Measurements from ENCODE around the gene CA10.
A peak's percentile ranks its signal among the peaks of the same experiment; 100 is the strongest.

Gene CA10

GRCh38 chr17:52124561-52124960 lies 34.0 kb downstream of the CA10 start:
- Mint-ChIP-seq H3K36me3 (ENCODE audit: low read depth) (no peaks in the 10 kb centered on the region), H3K4me3 (no peak overlapping the region), H3K27ac (no peak overlapping the region), H3K4me1 (ENCODE audit: low read depth) (no peaks in the 10 kb centered on the region), H3K9me3 (no peaks in the 10 kb centered on the region), H3K27me3 (no peaks in the 10 kb centered on the region)
- DNase-seq: no peak

DNA sequence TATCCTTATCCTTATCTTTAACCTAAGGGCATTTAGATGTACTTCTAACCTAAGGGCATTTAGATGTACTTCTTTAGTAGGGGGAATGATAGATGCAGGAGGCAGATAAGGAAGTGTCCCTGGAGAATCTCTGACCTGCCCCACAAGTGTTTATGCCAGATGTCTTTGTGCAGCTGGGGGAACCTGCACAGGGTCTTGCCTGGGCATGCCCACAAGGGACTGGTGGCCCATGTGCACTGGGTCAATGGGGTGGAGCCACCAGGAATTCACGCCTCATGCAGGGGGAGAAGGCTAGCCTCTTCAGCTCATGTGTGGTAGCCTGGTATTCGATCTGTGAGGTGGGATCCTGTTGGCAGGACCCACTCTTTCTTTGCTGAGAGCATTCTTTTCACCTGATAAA lies 38.0 kb downstream of the CA10 start:
- H3K36me3 Mint-ChIP-seq (ENCODE audit: low read depth): no peaks in the 10 kb centered on the region
- H3K9me3 Mint-ChIP-seq: peaks cover 4% of the 10 kb centered on the region
- H3K27me3 Mint-ChIP-seq: peaks cover 3% of the 10 kb centered on the region
- H3K4me3 Mint-ChIP-seq: no peak overlapping the region
- no peak for DNase-seq
- no peak overlapping the region for H3K27ac Mint-ChIP-seq
- no peaks in the 10 kb centered on the region for H3K4me1 Mint-ChIP-seq (ENCODE audit: low read depth)

DNA sequence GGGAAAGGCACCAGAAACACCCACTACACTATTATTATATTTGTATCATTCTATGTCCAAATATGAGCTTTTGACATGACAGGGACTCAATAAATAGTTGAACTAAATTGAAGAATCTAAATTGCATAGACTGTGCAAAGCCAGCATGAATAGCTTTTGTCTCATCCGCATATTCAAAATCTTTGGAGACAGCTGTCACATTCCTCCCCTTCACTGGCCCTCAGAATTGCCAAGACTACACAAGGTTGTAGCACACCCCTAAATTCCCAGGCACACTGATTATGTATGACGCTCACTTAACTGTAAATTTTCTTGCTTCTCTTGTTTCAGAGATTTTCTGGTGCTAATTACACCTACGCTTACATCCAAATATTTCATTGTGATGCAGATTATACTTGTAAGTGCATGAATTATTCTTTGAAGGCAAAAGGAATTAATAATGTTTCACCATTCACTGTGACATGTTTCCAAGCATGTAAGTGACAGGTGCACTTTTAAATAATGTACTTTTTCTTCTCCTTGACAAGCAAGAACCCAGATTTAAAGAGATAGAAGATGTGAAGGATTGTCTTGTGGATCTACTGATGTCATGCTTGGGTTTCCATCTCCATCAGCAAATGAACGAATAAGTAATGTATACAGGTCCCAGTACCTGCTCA lies 47.5 kb downstream of the CA10 start:
- no peaks in the 10 kb centered on the region for H3K4me1 Mint-ChIP-seq (ENCODE audit: low read depth)
- H3K4me3 Mint-ChIP-seq: no peak overlapping the region

DNA sequence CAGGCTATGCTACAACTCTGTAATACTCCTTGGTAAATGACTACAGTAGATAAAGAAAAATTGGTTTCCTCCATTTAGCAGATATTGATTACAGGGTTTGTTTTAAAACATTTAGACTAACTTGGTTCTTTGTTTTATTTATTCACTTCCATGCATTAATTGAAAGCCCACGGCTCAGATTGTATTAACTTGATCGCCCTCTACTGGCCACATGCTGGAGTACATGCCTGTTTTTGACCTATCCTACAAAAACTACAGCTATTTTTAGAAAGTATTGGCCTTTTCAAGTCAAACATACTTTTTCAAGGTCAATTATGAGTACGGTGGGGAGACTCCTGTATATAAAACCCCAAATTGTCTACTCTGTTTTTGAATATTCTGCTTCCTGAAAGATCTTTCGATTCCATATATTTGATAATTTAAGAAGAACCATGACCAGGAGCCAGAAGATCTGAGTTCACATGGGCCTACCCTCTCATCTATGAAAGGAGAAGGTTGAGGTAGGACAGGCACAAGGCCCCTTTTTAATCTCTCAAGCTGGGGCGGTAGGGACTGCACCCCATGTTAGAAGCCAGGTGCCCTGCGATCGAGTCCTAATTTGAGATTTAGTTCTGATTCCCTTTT lies 51.8 kb downstream of the CA10 start:
- H3K36me3 Mint-ChIP-seq (ENCODE audit: low read depth): no peaks in the 10 kb centered on the region
- no peak overlapping the region for H3K27ac Mint-ChIP-seq
- DNase-seq: peak; percentile 34
- H3K4me1 Mint-ChIP-seq (ENCODE audit: low read depth): no peaks in the 10 kb centered on the region
- peaks cover 14% of the 10 kb centered on the region for H3K27me3 Mint-ChIP-seq
- no peak overlapping the region for H3K4me3 Mint-ChIP-seq
- no peaks in the 10 kb centered on the region for H3K9me3 Mint-ChIP-seq

More for the DNA sequence above, 47.5 kb downstream of the CA10 start:
- Mint-ChIP-seq H3K27me3 (peaks cover 14% of the 10 kb centered on the region), H3K27ac (no peak overlapping the region), H3K36me3 (ENCODE audit: low read depth) (no peaks in the 10 kb centered on the region), H3K9me3 (no peaks in the 10 kb centered on the region)
- no peak for DNase-seq

GRCh38 chr17:52106072-52106471 lies 52.4 kb downstream of the CA10 start:
- H3K36me3 Mint-ChIP-seq (ENCODE audit: low read depth): no peaks in the 10 kb centered on the region
- DNase-seq: no peak
- no peak overlapping the region for H3K4me3 Mint-ChIP-seq
- no peaks in the 10 kb centered on the region for H3K9me3 Mint-ChIP-seq
- H3K27ac Mint-ChIP-seq: no peak overlapping the region
- peaks cover 12% of the 10 kb centered on the region for H3K27me3 Mint-ChIP-seq
- H3K4me1 Mint-ChIP-seq (ENCODE audit: low read depth): no peaks in the 10 kb centered on the region

- no peak for DNase-seq
- Mint-ChIP-seq H3K4me3 (no peak overlapping the region), H3K27ac (no peak overlapping the region), H3K9me3 (no peaks in the 10 kb centered on the region), H3K36me3 (ENCODE audit: low read depth) (no peaks in the 10 kb centered on the region), H3K4me1 (ENCODE audit: low read depth) (no peaks in the 10 kb centered on the region), H3K27me3 (peaks cover 10% of the 10 kb centered on the region)
Measured at GRCh38 chr17:52105591-52105990, 52.9 kb downstream of the CA10 start.

- no peak for DNase-seq
- Mint-ChIP-seq H3K4me1 (ENCODE audit: low read depth) (no peaks in the 10 kb centered on the region), H3K27me3 (peaks cover 3% of the 10 kb centered on the region), H3K27ac (no peak overlapping the region), H3K36me3 (ENCODE audit: low read depth) (no peaks in the 10 kb centered on the region), H3K9me3 (no peaks in the 10 kb centered on the region), H3K4me3 (no peak overlapping the region)
Measured at GRCh38 chr17:52096056-52096455, 62.5 kb downstream of the CA10 start.

DNA sequence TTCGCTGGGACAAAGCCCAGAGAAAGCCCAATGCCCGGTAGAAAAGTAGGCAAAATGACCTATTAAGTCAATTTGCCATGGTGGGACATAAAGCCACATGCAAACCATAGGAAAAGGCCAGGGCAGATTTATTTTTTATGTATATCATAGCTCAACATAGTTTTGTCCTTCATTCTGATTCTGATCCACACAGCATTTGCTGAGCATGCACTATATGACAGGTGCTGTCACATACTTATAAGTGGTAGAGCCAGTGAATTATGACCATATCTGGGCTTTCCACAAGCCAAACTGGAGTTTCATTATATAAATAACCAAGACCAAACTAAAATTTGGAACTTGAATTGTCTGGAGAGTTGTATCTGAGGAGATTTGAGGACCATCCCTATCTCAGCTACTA lies 74.3 kb downstream of the CA10 start:
- H3K9me3 Mint-ChIP-seq: peaks cover 2% of the 10 kb centered on the region
- H3K4me3 Mint-ChIP-seq: no peak overlapping the region
- no peak for DNase-seq
- H3K27me3 Mint-ChIP-seq: no peaks in the 10 kb centered on the region
- no peaks in the 10 kb centered on the region for H3K36me3 Mint-ChIP-seq (ENCODE audit: low read depth)
- H3K27ac Mint-ChIP-seq: no peak overlapping the region
- no peaks in the 10 kb centered on the region for H3K4me1 Mint-ChIP-seq (ENCODE audit: low read depth)

GRCh38 chr17:52079496-52079895 lies 79.0 kb downstream of the CA10 start:
- Mint-ChIP-seq H3K36me3 (ENCODE audit: low read depth) (no peaks in the 10 kb centered on the region), H3K27ac (no peak overlapping the region), H3K4me3 (no peak overlapping the region), H3K4me1 (ENCODE audit: low read depth) (no peaks in the 10 kb centered on the region), H3K9me3 (peaks cover 2% of the 10 kb centered on the region), H3K27me3 (no peaks in the 10 kb centered on the region)
- DNase-seq: no peak

DNA sequence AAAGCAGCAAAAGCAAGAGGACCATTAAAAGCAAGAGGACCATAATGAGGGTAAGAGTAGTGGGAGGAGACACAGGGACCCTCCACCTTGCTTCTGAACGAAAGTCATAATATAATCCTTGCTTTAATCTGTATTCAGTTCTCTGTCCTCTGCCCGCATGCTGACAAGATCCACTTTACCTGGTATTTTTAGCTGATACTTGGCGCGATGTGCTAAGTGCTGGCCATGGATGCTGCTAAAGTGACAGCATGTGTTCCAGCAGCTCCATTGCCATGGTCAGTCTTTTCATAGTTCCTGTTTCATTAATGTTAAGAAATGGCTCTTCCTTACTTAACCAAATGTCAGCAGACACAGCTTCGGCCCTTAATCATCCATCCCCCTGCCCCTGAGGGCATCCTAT lies 86.8 kb downstream of the CA10 start:
- DNase-seq: no peak
- Mint-ChIP-seq H3K27me3 (peaks cover 4% of the 10 kb centered on the region), H3K4me3 (no peak overlapping the region), H3K36me3 (ENCODE audit: low read depth) (no peaks in the 10 kb centered on the region), H3K4me1 (ENCODE audit: low read depth) (no peaks in the 10 kb centered on the region), H3K27ac (no peak overlapping the region), H3K9me3 (no peaks in the 10 kb centered on the region)

GRCh38 chr17:52064791-52065211 lies 93.7 kb downstream of the CA10 start:
- no peaks in the 10 kb centered on the region for H3K4me1 Mint-ChIP-seq (ENCODE audit: low read depth)
- no peak for DNase-seq
- no peaks in the 10 kb centered on the region for H3K36me3 Mint-ChIP-seq (ENCODE audit: low read depth)
- no peaks in the 10 kb centered on the region for H3K9me3 Mint-ChIP-seq
- no peak overlapping the region for H3K27ac Mint-ChIP-seq
- H3K27me3 Mint-ChIP-seq: no peaks in the 10 kb centered on the region
- H3K4me3 Mint-ChIP-seq: no peak overlapping the region

GRCh38 chr17:52049496-52049895 lies 109.0 kb downstream of the CA10 start:
- Mint-ChIP-seq H3K4me3 (no peak overlapping the region), H3K36me3 (ENCODE audit: low read depth) (no peaks in the 10 kb centered on the region), H3K4me1 (ENCODE audit: low read depth) (no peaks in the 10 kb centered on the region), H3K27me3 (peaks cover 8% of the 10 kb centered on the region), H3K27ac (no peak overlapping the region), H3K9me3 (peaks cover 11% of the 10 kb centered on the region)
- no peak for DNase-seq

- Mint-ChIP-seq H3K9me3 (peaks cover 8% of the 10 kb centered on the region), H3K4me3 (no peak overlapping the region), H3K4me1 (ENCODE audit: low read depth) (no peaks in the 10 kb centered on the region), H3K27me3 (peaks cover 9% of the 10 kb centered on the region), H3K27ac (no peak overlapping the region), H3K36me3 (ENCODE audit: low read depth) (no peaks in the 10 kb centered on the region)
- DNase-seq: no peak
Measured at GRCh38 chr17:52049051-52049450, 109.5 kb downstream of the CA10 start.

GRCh38 chr17:52048137-52048898 lies 110.2 kb downstream of the CA10 start:
- Mint-ChIP-seq H3K9me3 (peaks cover 5% of the 10 kb centered on the region), H3K27me3 (peaks cover 12% of the 10 kb centered on the region), H3K4me1 (ENCODE audit: low read depth) (no peaks in the 10 kb centered on the region), H3K4me3 (no peak overlapping the region), H3K36me3 (ENCODE audit: low read depth) (no peaks in the 10 kb centered on the region), H3K27ac (no peak overlapping the region)
- DNase-seq: no peak

DNA sequence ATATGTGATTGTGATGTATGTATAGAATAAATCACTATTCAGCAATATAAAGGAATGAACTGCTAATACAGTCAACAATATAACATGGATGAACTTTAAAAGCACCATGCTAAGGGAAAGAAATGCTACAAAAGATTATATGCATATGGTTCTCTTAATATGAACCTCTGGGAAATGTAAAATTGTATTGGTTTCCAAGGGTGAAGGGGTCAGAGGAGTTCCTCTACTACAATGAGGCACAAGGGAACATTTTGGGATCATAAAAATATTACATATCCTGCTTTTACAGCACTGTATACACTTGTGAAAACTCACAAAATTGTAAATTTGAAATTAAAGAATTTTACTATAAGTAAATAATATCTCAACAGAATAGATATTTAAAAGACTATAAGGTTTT lies 111.4 kb downstream of the CA10 start:
- H3K9me3 Mint-ChIP-seq: peaks cover 4% of the 10 kb centered on the region
- H3K4me1 Mint-ChIP-seq (ENCODE audit: low read depth): no peaks in the 10 kb centered on the region
- peaks cover 12% of the 10 kb centered on the region for H3K27me3 Mint-ChIP-seq
- H3K36me3 Mint-ChIP-seq (ENCODE audit: low read depth): no peaks in the 10 kb centered on the region
- H3K27ac Mint-ChIP-seq: no peak overlapping the region
- no peak for DNase-seq
- no peak overlapping the region for H3K4me3 Mint-ChIP-seq
